Ishikawa (cell line): ENCODE measurements around the gene NDFIP2.

Source experiments
- CEBPB ChIP-seq: IDR thresholded peaks from 2 replicates; pipeline ENCODE4 v1.6.1; 2012
- CREB1 ChIP-seq: IDR thresholded peaks from 2 replicates; pipeline ENCODE4 v1.6.1; 2012; ENCODE audit warnings: low read depth
- EGR1 ChIP-seq: IDR thresholded peaks from 2 replicates; pipeline ENCODE4 v1.6.1; 2012
- EP300 ChIP-seq: IDR thresholded peaks from 2 replicates; pipeline ENCODE4 v1.6.1; 2012; ENCODE audit warnings: borderline replicate concordance
- FOXM1 ChIP-seq: IDR thresholded peaks from 2 replicates; pipeline ENCODE4 v1.6.1; 2012; ENCODE audit warnings: low read depth, borderline replicate concordance
- NFIC ChIP-seq: IDR thresholded peaks from 2 replicates; pipeline ENCODE4 v1.6.1; 2012
- RAD21 ChIP-seq: IDR thresholded peaks from 2 replicates; pipeline ENCODE4 v1.6.1; 2012; ENCODE audit warnings: low read depth
- TAF1 ChIP-seq: IDR thresholded peaks from 2 replicates; pipeline ENCODE4 v1.6.1; 2012; ENCODE audit warnings: low read depth, mild to moderate bottlenecking
- TCF12 ChIP-seq: IDR thresholded peaks from 2 replicates; pipeline ENCODE4 v1.6.1; 2012; ENCODE audit warnings: low read depth
- TEAD4 ChIP-seq: IDR thresholded peaks from 2 replicates; pipeline ENCODE4 v1.6.1; 2012
- USF1 ChIP-seq: IDR thresholded peaks from 2 replicates; pipeline ENCODE4 v1.6.1; 2012
- YY1 ChIP-seq: IDR thresholded peaks from 2 replicates; pipeline ENCODE4 v1.6.1; 2012; ENCODE audit warnings: low read depth
- TF ChIP-seq, protein P1 (sequence below): IDR thresholded peaks from 2 replicates; pipeline ENCODE4 v1.6.1; 2012
- TF ChIP-seq, protein P2 (sequence below): IDR thresholded peaks from 2 replicates; pipeline ENCODE4 v1.6.1; 2012; ENCODE audit warnings: low read depth, mild to moderate bottlenecking

- no peak for TF ChIP-seq TAF1
- TF ChIP-seq EP300, result no peak
- TF ChIP-seq RAD21, result no peak
- TF ChIP-seq, protein P1, sequence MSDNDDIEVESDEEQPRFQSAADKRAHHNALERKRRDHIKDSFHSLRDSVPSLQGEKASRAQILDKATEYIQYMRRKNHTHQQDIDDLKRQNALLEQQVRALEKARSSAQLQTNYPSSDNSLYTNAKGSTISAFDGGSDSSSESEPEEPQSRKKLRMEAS, result no peak
- no peak for TF ChIP-seq NFIC
- no peak for TF ChIP-seq CREB1
- TF ChIP-seq FOXM1, result no peak
- no peak for TF ChIP-seq TCF12
- TF ChIP-seq YY1, result no peak
- no peak for TF ChIP-seq EGR1
- no peak for TF ChIP-seq CEBPB
- TF ChIP-seq, protein P2, sequence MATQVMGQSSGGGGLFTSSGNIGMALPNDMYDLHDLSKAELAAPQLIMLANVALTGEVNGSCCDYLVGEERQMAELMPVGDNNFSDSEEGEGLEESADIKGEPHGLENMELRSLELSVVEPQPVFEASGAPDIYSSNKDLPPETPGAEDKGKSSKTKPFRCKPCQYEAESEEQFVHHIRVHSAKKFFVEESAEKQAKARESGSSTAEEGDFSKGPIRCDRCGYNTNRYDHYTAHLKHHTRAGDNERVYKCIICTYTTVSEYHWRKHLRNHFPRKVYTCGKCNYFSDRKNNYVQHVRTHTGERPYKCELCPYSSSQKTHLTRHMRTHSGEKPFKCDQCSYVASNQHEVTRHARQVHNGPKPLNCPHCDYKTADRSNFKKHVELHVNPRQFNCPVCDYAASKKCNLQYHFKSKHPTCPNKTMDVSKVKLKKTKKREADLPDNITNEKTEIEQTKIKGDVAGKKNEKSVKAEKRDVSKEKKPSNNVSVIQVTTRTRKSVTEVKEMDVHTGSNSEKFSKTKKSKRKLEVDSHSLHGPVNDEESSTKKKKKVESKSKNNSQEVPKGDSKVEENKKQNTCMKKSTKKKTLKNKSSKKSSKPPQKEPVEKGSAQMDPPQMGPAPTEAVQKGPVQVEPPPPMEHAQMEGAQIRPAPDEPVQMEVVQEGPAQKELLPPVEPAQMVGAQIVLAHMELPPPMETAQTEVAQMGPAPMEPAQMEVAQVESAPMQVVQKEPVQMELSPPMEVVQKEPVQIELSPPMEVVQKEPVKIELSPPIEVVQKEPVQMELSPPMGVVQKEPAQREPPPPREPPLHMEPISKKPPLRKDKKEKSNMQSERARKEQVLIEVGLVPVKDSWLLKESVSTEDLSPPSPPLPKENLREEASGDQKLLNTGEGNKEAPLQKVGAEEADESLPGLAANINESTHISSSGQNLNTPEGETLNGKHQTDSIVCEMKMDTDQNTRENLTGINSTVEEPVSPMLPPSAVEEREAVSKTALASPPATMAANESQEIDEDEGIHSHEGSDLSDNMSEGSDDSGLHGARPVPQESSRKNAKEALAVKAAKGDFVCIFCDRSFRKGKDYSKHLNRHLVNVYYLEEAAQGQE, result no peak
- TF ChIP-seq USF1, result no peak
- TF ChIP-seq TEAD4, result no peak
Observed at GRCh38 chr13:79562557-79562956, 81.6 kb downstream of the NDFIP2 start.
